Psoas muscle (tissue), 8 donors: Measurements from ENCODE around the gene EBLN1. TPM values are rescaled to one million over a fixed set of nuclear protein-coding genes. Genes with fewer than 3 reads are reported as not detected.

ENCODE experiments used
- ATAC-seq, 4 donors: fragments of 200-7000 bp; cut with Tn5 transposase; one replicate each; pipeline ENCODE4 v1.9.1; 2020; ENCODE audit warnings: moderate library complexity in 3 of 4, mild to moderate bottlenecking in 2 of 4
- DNase-seq, 2 donors: peaks; one replicate each; pipeline ENCODE4 v3.0.0-alpha.2; 2020
- H3K27ac ChIP-seq: fragments of 200-600 bp; one replicate; pipeline ENCODE4 v1.8.0; 2022
- H3K27me3 ChIP-seq, 3 donors: fragments of 200-600 bp in 1 of 3; one replicate each; pipeline versions ENCODE4 v1.6.1 to v1.8.0; 2013 to 2022; ENCODE audit warnings: low read length in 2 of 3, mild to moderate bottlenecking in 2 of 3, moderate library complexity in 1 of 3; ENCODE audit not compliant: insufficient read depth in 3 of 3
- H3K36me3 ChIP-seq, 2 donors: fragments of 200-600 bp in 1 of 2; one replicate each; pipeline versions ENCODE4 v1.6.1 to v1.8.0; 2013 to 2022; ENCODE audit warnings: low read depth in 1 of 2, mild to moderate bottlenecking in 1 of 2, moderate library complexity in 1 of 2; ENCODE audit not compliant: insufficient read depth in 1 of 2
- H3K4me1 ChIP-seq: fragments of 200-600 bp; one replicate; pipeline ENCODE4 v1.8.0; 2022
- H3K4me3 ChIP-seq: fragments of 200-600 bp; one replicate; pipeline ENCODE4 v1.8.0; 2022; ENCODE audit warnings: mild to moderate bottlenecking
- H3K9me3 ChIP-seq: fragments of 200-600 bp; one replicate; pipeline ENCODE4 v1.8.0; 2022
- CTCF ChIP-seq: fragments of 200-600 bp; IDR thresholded peaks from one replicate; pipeline ENCODE4 v1.8.0; 2022; ENCODE audit warnings: antibody characterized with exemption
- WGBS, 3 donors: extraction: QIAGEN DNeasy Blood & Tissue Kit; methylation state at CpG; one replicate each; pipeline versions ENCODE4 v1.1.6 to v1.1.7; 2013; 5-methylcytosine and 5-hydroxymethylcytosine counted together
- intact Hi-C, 2 donors: fragments of 100-400 bp; cut with DNase I; formaldehyde crosslinking; loops; one replicate each; pipeline versions ENCODE4 v1.11.0 to v1.14.2; 2022
- polyA plus RNA-seq, 3 donors: library from polyadenylated mRNA; stranded (reverse); fragments of 200-250 nt; gene quantifications; one replicate each; pipeline ENCODE4 v1.2.3, GENCODE V29; 2013
- total RNA-seq, 4 donors: library from RNA; stranded (reverse); fragmentation: NEBNext Ultra II Directional in 2 of 4; extraction: Animal tissue kit (Norgen Biotek cat#: 25700) in 2 of 4; gene quantifications; one replicate each; pipeline versions ENCODE4 v1.2.1 to v1.2.4, GENCODE V29; 2021 to 2023
- donor health status: healthy with polysubstance abuse.
- donor health status: DM: no; HTN: no; CAD: no; lungs with moderate emphysema.
- donor health status: Bipolar disorder and iron deficiency.
- donor health status: healthy.
- donor health status: DM: yes; HTN: yes; CAD: no.
- donor health status: DM: no; HTN: no; CAD: no.
- donor health status: DM: no; HTN: no; CAD: no.
- donor health status: DM: yes; HTN: yes; CAD: no.

The EBLN1 gene
- total and polyA plus RNA-seq, 7 donors = not detected

- Histone ChIP-seq H3K4me3 (no peak overlapping the region), H3K36me3 (no peaks in the 10 kb centered on the region), H3K4me1 (no peaks in the 10 kb centered on the region), H3K27me3 (peaks cover 0 to 6% (median 0%) of the 10 kb centered on the region in 3 donors), H3K9me3 (peaks cover 10% of the 10 kb centered on the region), H3K27ac (no peak overlapping the region)
- DNase-seq (no peak), ATAC-seq (no peak)
- intact Hi-C loops = no loop called here
- TF ChIP-seq CTCF = no peak
Observed at GRCh38 chr10:22174442-22174841, 43.4 kb downstream of the EBLN1 start.

GRCh38 chr10:22171131-22171530 lies 46.7 kb downstream of the EBLN1 start:
- no peak overlapping the region for H3K4me3 ChIP-seq
- DNase-seq (no peak), ATAC-seq (no peak)
- intact Hi-C loops = no loop called here
- H3K36me3 ChIP-seq = no peaks in the 10 kb centered on the region
- TF ChIP-seq CTCF = no peak
- WGBS, 3 donors = 91 to 95% (median 92%) methylated on average over 1 of the region's 1 CpG
- peaks cover 0 to 6% (median 0%) of the 10 kb centered on the region in 3 donors for H3K27me3 ChIP-seq
- H3K4me1 ChIP-seq = no peaks in the 10 kb centered on the region
- H3K9me3 ChIP-seq = peaks cover 10% of the 10 kb centered on the region
- H3K27ac ChIP-seq = no peak overlapping the region

- DNase-seq (no peak), ATAC-seq (no peak)
- intact Hi-C loops = no loop called here
- no peaks in the 10 kb centered on the region for H3K4me1 ChIP-seq
- H3K36me3 ChIP-seq = no peaks in the 10 kb centered on the region
- H3K27ac ChIP-seq = no peak overlapping the region
- no peak for TF ChIP-seq CTCF
- peaks cover 0 to 6% (median 0%) of the 10 kb centered on the region in 3 donors for H3K27me3 ChIP-seq
- H3K4me3 ChIP-seq = no peak overlapping the region
- peaks cover 10% of the 10 kb centered on the region for H3K9me3 ChIP-seq
Observed at GRCh38 chr10:22170582-22170981, 47.2 kb downstream of the EBLN1 start.

- DNase-seq = no peak
- no peak for TF ChIP-seq CTCF
Observed at GRCh38 chr10:22159979-22160378, 57.8 kb downstream of the EBLN1 start.

GRCh38 chr10:22159180-22159579 lies 58.6 kb downstream of the EBLN1 start:
- H3K27me3 ChIP-seq = no peaks in the 10 kb centered on the region
- H3K36me3 ChIP-seq = no peaks in the 10 kb centered on the region
- TF ChIP-seq CTCF = no peak
- ATAC-seq = no peak
- no peak overlapping the region for H3K27ac ChIP-seq
- H3K9me3 ChIP-seq = no peaks in the 10 kb centered on the region
- DNase-seq = no peak
- WGBS, 3 donors = 72 to 78% (median 73%) methylated on average over 3 of the region's 3 CpGs
- intact Hi-C loops = no loop called here
- H3K4me1 ChIP-seq = no peaks in the 10 kb centered on the region
- no peak overlapping the region for H3K4me3 ChIP-seq

More at GRCh38 chr10:22159979-22160378, 57.8 kb downstream of the EBLN1 start:
- Histone ChIP-seq H3K36me3 (no peaks in the 10 kb centered on the region), H3K27me3 (no peaks in the 10 kb centered on the region), H3K9me3 (no peaks in the 10 kb centered on the region), H3K27ac (no peak overlapping the region), H3K4me1 (no peaks in the 10 kb centered on the region), H3K4me3 (no peak overlapping the region)
- intact Hi-C loops = no loop called here
- ATAC-seq = no peak
- WGBS, 3 donors = 76 to 91% (median 89%) methylated on average over 2 of the region's 2 CpGs
